ENCODE results near the gene PTPRC.
A peak's percentile ranks its signal among the peaks of the same experiment; 100 is the strongest.

Gene PTPRC

DNA sequence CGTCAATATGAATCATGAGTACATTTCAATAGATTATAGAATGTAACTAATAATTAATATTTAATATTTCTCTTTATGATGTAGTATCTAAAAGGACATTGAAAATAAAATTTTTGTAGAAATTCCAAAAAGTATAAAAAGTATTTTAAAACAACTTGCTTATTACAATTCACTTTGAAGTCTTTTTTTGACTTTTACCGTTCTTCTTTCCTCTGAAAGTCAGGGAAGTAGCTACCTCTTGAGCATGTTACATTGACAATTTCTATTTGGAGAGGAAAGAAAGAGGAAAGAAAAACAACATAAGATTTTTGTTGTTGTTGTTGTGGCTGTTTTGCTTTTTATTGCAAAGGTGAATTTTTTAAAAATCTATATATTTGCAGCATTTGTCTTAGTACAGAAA, 1.3 kb downstream of the PTPRC start:
- Histone ChIP-seq H3K4me1 (ENCODE audit: insufficient read depth, low read length, severe bottlenecking) (peaks cover 79% of the 10 kb centered on the region), H3K79me2 (ENCODE audit: insufficient read depth, low read length) (peaks cover 81% of the 10 kb centered on the region), H4K20me1 (ENCODE audit: insufficient read depth, low read length) (no peaks in the 10 kb centered on the region)

DNA sequence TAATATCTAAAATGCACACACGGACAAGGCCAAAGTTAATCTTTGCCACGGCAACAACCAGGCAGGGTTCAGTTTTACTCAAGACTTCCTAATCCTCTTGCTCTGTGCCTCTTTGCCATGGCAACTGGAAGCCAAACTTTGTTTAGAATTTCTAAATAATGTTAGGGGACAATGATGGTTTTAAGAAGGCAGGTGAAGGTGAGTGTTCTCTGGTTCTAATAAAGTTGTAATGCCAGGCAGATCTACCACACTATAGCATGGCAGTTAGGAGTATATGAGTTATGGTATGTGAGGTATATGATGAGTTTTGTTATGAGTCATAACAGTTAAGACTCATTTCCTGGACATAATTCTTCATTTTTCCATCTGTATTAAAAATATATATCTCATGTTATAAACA, 2.7 kb downstream of the PTPRC start:
- H3K79me2 ChIP-seq (ENCODE audit: insufficient read depth, low read length), result peaks cover 87% of the 10 kb centered on the region
- H3K4me2 ChIP-seq (ENCODE audit: low read length), result peak overlapping the region; percentile 86
- TF ChIP-seq EZH2 (IDR thresholded peaks at IDR 0.05; ENCODE audit: borderline replicate concordance, low read length), result no peak
- no peak for TF ChIP-seq CTCF (IDR thresholded peaks at IDR 0.05; ENCODE audit: low read length)

More for the DNA sequence above, 1.3 kb downstream of the PTPRC start:
- no peaks in the 10 kb centered on the region for H3K9me3 ChIP-seq (ENCODE audit: low read length)
- TF ChIP-seq CTCF (IDR thresholded peaks at IDR 0.05; ENCODE audit: low read length) (no peak), EZH2 (IDR thresholded peaks at IDR 0.05; ENCODE audit: borderline replicate concordance, low read length) (no peak)
- no peaks in the 10 kb centered on the region for H3K9me2 ChIP-seq (ENCODE audit: low read depth, low read length)
- peak overlapping the region; percentile 84 for H3K9ac ChIP-seq (ENCODE audit: low read length)
- H3K27me3 ChIP-seq (ENCODE audit: insufficient read depth, low read length), result no peaks in the 10 kb centered on the region
- peak overlapping the region; percentile 99 for H3K27ac ChIP-seq (ENCODE audit: low read depth, low read length, poor library complexity, severe bottlenecking)
- no peak overlapping the region for H2AFZ ChIP-seq (ENCODE audit: low read length)
- peaks cover 15% of the 10 kb centered on the region; the same call in 1 of the 2 replicates for H3F3A ChIP-seq (ENCODE audit: insufficient read depth, low read length)
- H3K4me2 ChIP-seq (ENCODE audit: low read length), result peak overlapping the region; percentile 86
- peak overlapping the region; percentile 68 for H3K4me3 ChIP-seq (ENCODE audit: low read depth, low read length, poor library complexity, severe bottlenecking)
- H3K36me3 ChIP-seq (ENCODE audit: insufficient read depth, low read length), result peaks cover 50% of the 10 kb centered on the region

GRCh38 chr1:198641966-198642668, 3.3 kb downstream of the PTPRC start:
- peak overlapping the region; percentile 99 for H3K27ac ChIP-seq (ENCODE audit: low read depth, low read length, poor library complexity, severe bottlenecking)
- no peaks in the 10 kb centered on the region for H3K9me3 ChIP-seq (ENCODE audit: low read length)
- no peaks in the 10 kb centered on the region for H3K27me3 ChIP-seq (ENCODE audit: insufficient read depth, low read length)
- H3K79me2 ChIP-seq (ENCODE audit: insufficient read depth, low read length), result peaks cover 93% of the 10 kb centered on the region
- H4K20me1 ChIP-seq (ENCODE audit: insufficient read depth, low read length), result no peaks in the 10 kb centered on the region
- peaks cover 79% of the 10 kb centered on the region for H3K4me1 ChIP-seq (ENCODE audit: insufficient read depth, low read length, severe bottlenecking)
- peaks cover 12% of the 10 kb centered on the region; the same call in 1 of the 2 replicates for H3F3A ChIP-seq (ENCODE audit: insufficient read depth, low read length)
- TF ChIP-seq EZH2 (IDR thresholded peaks at IDR 0.05; ENCODE audit: borderline replicate concordance, low read length) (no peak), CTCF (IDR thresholded peaks at IDR 0.05; ENCODE audit: low read length) (no peak)
- no peak overlapping the region for H2AFZ ChIP-seq (ENCODE audit: low read length)
- H3K36me3 ChIP-seq (ENCODE audit: insufficient read depth, low read length), result peaks cover 70% of the 10 kb centered on the region
- H3K4me3 ChIP-seq (ENCODE audit: low read depth, low read length, poor library complexity, severe bottlenecking), result peak overlapping the region; percentile 68
- H3K9me2 ChIP-seq (ENCODE audit: low read depth, low read length), result no peaks in the 10 kb centered on the region
- H3K4me2 ChIP-seq (ENCODE audit: low read length), result peak overlapping the region; percentile 86
- peak overlapping the region; percentile 84 for H3K9ac ChIP-seq (ENCODE audit: low read length)

More for the DNA sequence above, 2.7 kb downstream of the PTPRC start:
- Histone ChIP-seq H4K20me1 (ENCODE audit: insufficient read depth, low read length) (no peaks in the 10 kb centered on the region), H3K9me3 (ENCODE audit: low read length) (no peaks in the 10 kb centered on the region), H3K36me3 (ENCODE audit: insufficient read depth, low read length) (peaks cover 63% of the 10 kb centered on the region), H3K4me3 (ENCODE audit: low read depth, low read length, poor library complexity, severe bottlenecking) (peak overlapping the region; percentile 68), H3K9me2 (ENCODE audit: low read depth, low read length) (no peaks in the 10 kb centered on the region), H3K4me1 (ENCODE audit: insufficient read depth, low read length, severe bottlenecking) (peaks cover 79% of the 10 kb centered on the region), H3K27me3 (ENCODE audit: insufficient read depth, low read length) (no peaks in the 10 kb centered on the region), H3F3A (ENCODE audit: insufficient read depth, low read length) (peaks cover 15% of the 10 kb centered on the region; the same call in 1 of the 2 replicates), H2AFZ (ENCODE audit: low read length) (no peak overlapping the region), H3K9ac (ENCODE audit: low read length) (peak overlapping the region; percentile 84), H3K27ac (ENCODE audit: low read depth, low read length, poor library complexity, severe bottlenecking) (peak overlapping the region; percentile 99)

All from OCI-LY1 (cell line).